Fibroblast of lung (primary cell): Measurements from ENCODE around the gene B3GALT5. TPM values are rescaled to one million over a fixed set of nuclear protein-coding genes. Genes with fewer than 3 reads are reported as not detected.

ENCODE experiments used
- DNase-seq, 2 donors: peaks; one replicate each; pipeline versions ENCODE4 v3.0.0 to v3.0.0-alpha.2; 2010; ENCODE audit warnings: low read depth in 2 of 2
- H2AFZ ChIP-seq: 2 replicates; pipeline ENCODE4 v1.5.1; 2012; ENCODE audit warnings: low read length, control low read depth, inconsistent platforms
- H3K27ac ChIP-seq: 2 replicates; pipeline ENCODE4 v1.5.1; 2011; ENCODE audit warnings: low read length, control low read depth; ENCODE audit not compliant: insufficient read depth
- H3K27me3 ChIP-seq: 2 replicates; pipeline ENCODE4 v1.5.1; 2011; ENCODE audit warnings: mild to moderate bottlenecking, low read length; ENCODE audit not compliant: control insufficient read depth, insufficient read depth
- H3K36me3 ChIP-seq: 2 replicates; pipeline ENCODE4 v1.5.1; 2011; ENCODE audit warnings: low read length; ENCODE audit not compliant: control insufficient read depth, insufficient read depth
- H3K4me1 ChIP-seq: 2 replicates; pipeline ENCODE4 v1.5.1; 2011; ENCODE audit warnings: low read length; ENCODE audit not compliant: control insufficient read depth, insufficient read depth; ENCODE audit errors: extremely low read depth
- H3K4me2 ChIP-seq: 2 replicates; pipeline ENCODE4 v1.5.1; 2011; ENCODE audit warnings: low read length, control low read depth; ENCODE audit not compliant: insufficient read depth; ENCODE audit errors: extremely low read depth
- H3K4me3 ChIP-seq, 4 experiments: fragments of 200-600 bp in 1 of 4; sonication (generic) in 1 of 4; replicated peaks in 1 of 4; 2 replicates each; pipeline ENCODE4 v1.5.1; 2011 to 2016; ENCODE audit warnings: low read length in 4 of 4, low read depth in 3 of 4, mild to moderate bottlenecking in 3 of 4, control low read depth in 2 of 4, inconsistent platforms in 1 of 4, mixed read lengths in 1 of 4; ENCODE audit not compliant: insufficient read depth in 1 of 4; ENCODE audit errors: control extremely low read depth in 1 of 4
- H3K79me2 ChIP-seq: 2 replicates; pipeline ENCODE4 v1.5.1; 2012; ENCODE audit warnings: mild to moderate bottlenecking, low read length, inconsistent platforms; ENCODE audit not compliant: control insufficient read depth, insufficient read depth
- H3K9ac ChIP-seq: 2 replicates; pipeline ENCODE4 v1.5.1; 2011; ENCODE audit warnings: mild to moderate bottlenecking, low read length, control low read depth; ENCODE audit not compliant: insufficient read depth
- H3K9me3 ChIP-seq: 2 replicates; pipeline ENCODE4 v1.5.1; 2012; ENCODE audit warnings: low read depth, low read length; ENCODE audit not compliant: control insufficient read depth, insufficient read depth
- H4K20me1 ChIP-seq: 2 replicates; pipeline ENCODE4 v1.5.1; 2011; ENCODE audit warnings: low read length; ENCODE audit not compliant: control insufficient read depth, insufficient read depth; ENCODE audit errors: extremely low read depth
- EZH2 ChIP-seq: IDR thresholded peaks from 2 replicates; pipeline ENCODE4 v1.5.1; 2012; ENCODE audit warnings: low read length, control low read depth, mild to moderate bottlenecking; ENCODE audit errors: missing control alignments
- polyA plus RNA-seq, 2 donors: library from polyadenylated mRNA; depleted of rRNA in 1 of 2; stranded (reverse) in 1 of 2; unstranded in 1 of 2; fragments of >200 nt; gene quantifications; 2 replicates each; pipeline ENCODE4 v1.2.1, GENCODE V29; 2011 to 2012; ENCODE audit warnings: missing spikeins in 1 of 2
- total RNA-seq: library from RNA; depleted of rRNA; stranded (reverse); fragments of >200 nt; gene quantifications from 2 replicates; pipeline ENCODE4 v1.2.1, GENCODE V29; 2014
- TF ChIP-seq, protein P1 (sequence below), 2 donors: IDR thresholded peaks in 1 of 2; conservative IDR thresholded peaks in 1 of 2; 1 replicate in 1 of 2; 2 replicates in 1 of 2; pipeline ENCODE4 v1.5.1; 2011 to 2012; ENCODE audit warnings: low read length in 2 of 2, control low read depth in 1 of 2, inconsistent platforms in 1 of 2, low read depth in 1 of 2, mild to moderate bottlenecking in 1 of 2

Gene B3GALT5
- total and polyA plus RNA-seq, 2 donors (not counting 1 experiment from before 2014, with no cell fraction given) = under 0.01 TPM

GRCh38 chr21:39655589-39655988, 42.8 kb downstream of the B3GALT5 start:
- no peak overlapping the region for H3K4me2 ChIP-seq
- no peak overlapping the region for H3K9ac ChIP-seq
- no peak for DNase-seq
- no peak overlapping the region for H3K27ac ChIP-seq
- H3K4me1 ChIP-seq = peaks cover 3% of the 10 kb centered on the region
- H2AFZ ChIP-seq = no peak overlapping the region
- H3K79me2 ChIP-seq = no peaks in the 10 kb centered on the region
- H3K9me3 ChIP-seq = no peaks in the 10 kb centered on the region
- H3K36me3 ChIP-seq = no peaks in the 10 kb centered on the region
- TF ChIP-seq, protein P1, sequence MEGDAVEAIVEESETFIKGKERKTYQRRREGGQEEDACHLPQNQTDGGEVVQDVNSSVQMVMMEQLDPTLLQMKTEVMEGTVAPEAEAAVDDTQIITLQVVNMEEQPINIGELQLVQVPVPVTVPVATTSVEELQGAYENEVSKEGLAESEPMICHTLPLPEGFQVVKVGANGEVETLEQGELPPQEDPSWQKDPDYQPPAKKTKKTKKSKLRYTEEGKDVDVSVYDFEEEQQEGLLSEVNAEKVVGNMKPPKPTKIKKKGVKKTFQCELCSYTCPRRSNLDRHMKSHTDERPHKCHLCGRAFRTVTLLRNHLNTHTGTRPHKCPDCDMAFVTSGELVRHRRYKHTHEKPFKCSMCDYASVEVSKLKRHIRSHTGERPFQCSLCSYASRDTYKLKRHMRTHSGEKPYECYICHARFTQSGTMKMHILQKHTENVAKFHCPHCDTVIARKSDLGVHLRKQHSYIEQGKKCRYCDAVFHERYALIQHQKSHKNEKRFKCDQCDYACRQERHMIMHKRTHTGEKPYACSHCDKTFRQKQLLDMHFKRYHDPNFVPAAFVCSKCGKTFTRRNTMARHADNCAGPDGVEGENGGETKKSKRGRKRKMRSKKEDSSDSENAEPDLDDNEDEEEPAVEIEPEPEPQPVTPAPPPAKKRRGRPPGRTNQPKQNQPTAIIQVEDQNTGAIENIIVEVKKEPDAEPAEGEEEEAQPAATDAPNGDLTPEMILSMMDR (conservative IDR thresholded peaks at IDR 0.05 in 1 of 2, IDR thresholded peaks at IDR 0.05 in 1 of 2; ENCODE audit: low read depth in 1 of 2, low read length in 2 of 2) = no peak
- no peak for TF ChIP-seq EZH2
- H3K27me3 ChIP-seq = no peaks in the 10 kb centered on the region
- no peaks in the 10 kb centered on the region for H4K20me1 ChIP-seq
- H3K4me3 ChIP-seq = no peak overlapping the region

DNA sequence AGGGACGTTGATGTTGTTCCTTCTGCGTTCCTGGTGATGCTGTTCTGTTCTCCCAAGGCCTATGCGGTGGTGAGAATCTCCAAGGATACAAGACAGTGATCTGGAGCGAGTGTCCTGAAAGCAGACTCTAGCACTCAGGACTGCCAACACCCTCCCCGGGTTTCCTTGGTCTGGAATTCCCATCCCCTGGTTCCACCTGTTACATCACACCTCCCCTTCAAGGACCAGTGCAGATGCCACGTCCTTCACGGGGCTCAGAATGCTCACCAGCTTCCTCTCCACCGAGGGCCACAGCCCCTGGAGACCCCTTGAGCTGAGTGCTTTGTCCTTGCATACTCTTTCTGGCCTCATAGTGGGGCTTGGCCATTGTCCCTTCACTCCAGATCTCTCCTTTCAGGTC, 43.5 kb downstream of the B3GALT5 start:
- H3K27me3 ChIP-seq = no peaks in the 10 kb centered on the region
- no peak overlapping the region for H3K9ac ChIP-seq
- H3K36me3 ChIP-seq = no peaks in the 10 kb centered on the region
- no peaks in the 10 kb centered on the region for H3K79me2 ChIP-seq
- H3K4me1 ChIP-seq = peaks cover 3% of the 10 kb centered on the region
- H2AFZ ChIP-seq = no peak overlapping the region
- no peak for DNase-seq
- H4K20me1 ChIP-seq = no peaks in the 10 kb centered on the region
- H3K4me3 ChIP-seq = no peak overlapping the region
- no peak overlapping the region for H3K4me2 ChIP-seq
- TF ChIP-seq EZH2 = no peak
- TF ChIP-seq, protein P1 (conservative IDR thresholded peaks at IDR 0.05 in 1 of 2, IDR thresholded peaks at IDR 0.05 in 1 of 2; ENCODE audit: low read depth in 1 of 2, low read length in 2 of 2) = no peak
- no peak overlapping the region for H3K27ac ChIP-seq
- no peaks in the 10 kb centered on the region for H3K9me3 ChIP-seq

- Histone ChIP-seq H2AFZ (no peak overlapping the region), H3K27ac (no peak overlapping the region), H3K9ac (no peak overlapping the region), H4K20me1 (no peaks in the 10 kb centered on the region), H3K4me1 (peaks cover 3% of the 10 kb centered on the region), H3K4me3 (no peak overlapping the region), H3K9me3 (no peaks in the 10 kb centered on the region), H3K36me3 (no peaks in the 10 kb centered on the region), H3K27me3 (no peaks in the 10 kb centered on the region), H3K79me2 (no peaks in the 10 kb centered on the region), H3K4me2 (no peak overlapping the region)
- no peak for DNase-seq
- no peak for TF ChIP-seq EZH2
- TF ChIP-seq, protein P1 (conservative IDR thresholded peaks at IDR 0.05 in 1 of 2, IDR thresholded peaks at IDR 0.05 in 1 of 2; ENCODE audit: low read depth in 1 of 2, low read length in 2 of 2) = no peak
These were observed 44.5 kb downstream of the B3GALT5 start for GRCh38 chr21:39657091-39657689.
